ENCODE results near the gene IFT57. TPM values are rescaled to one million over a fixed set of nuclear protein-coding genes. Genes with fewer than 3 reads are reported as not detected.

IFT57 gene
- total RNA-seq, 2 experiments from 2014 or later: 21.0 to 28.0 TPM

DNA sequence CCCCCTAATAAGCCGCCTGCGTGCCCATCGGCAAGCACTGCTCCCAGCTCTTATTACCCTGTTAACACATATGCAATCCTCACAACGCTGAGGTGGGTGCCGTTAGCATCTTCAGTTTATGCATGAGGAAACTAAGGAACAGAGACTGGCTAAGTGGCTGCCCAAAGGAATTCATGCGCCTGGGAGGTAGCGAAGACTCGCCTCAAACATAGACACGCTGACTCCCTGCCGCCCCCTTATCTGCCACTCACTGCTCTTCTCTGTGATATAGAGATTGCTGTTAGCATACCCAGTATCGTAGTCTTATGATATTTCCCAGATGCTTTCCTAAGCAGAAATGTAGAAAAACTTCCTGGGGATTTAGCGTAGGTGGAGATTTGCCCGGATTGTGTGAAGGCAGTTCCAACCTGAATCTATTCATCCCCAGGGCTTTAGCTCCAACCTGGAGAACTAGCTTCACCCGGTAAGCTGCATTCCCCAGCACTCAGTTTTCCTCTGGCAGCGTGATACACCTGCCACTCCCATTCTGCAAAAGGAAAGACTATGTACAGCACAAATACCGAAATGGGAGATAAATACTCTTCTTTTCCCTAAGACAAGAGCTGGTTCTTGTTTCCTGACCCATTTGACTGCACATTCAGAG, 107.7 kb downstream of the IFT57 start:
- ChIA-PET CTCF (interaction anchor here (1.0 to 1.1 kb wide), 2 partner anchors 22 to 23 kb away, joined by 3 to 4 read pairs; no protein-coding TSS in a partner anchor), POLR2A (no interaction called here)
- DNase-seq: no peak
- peaks cover 1% of the 10 kb centered on the region for H3K27me3 Mint-ChIP-seq
- peaks cover 20% of the 10 kb centered on the region for H3K4me1 Mint-ChIP-seq
- no peak overlapping the region for H3K27ac Mint-ChIP-seq
- H3K9me3 Mint-ChIP-seq: peaks cover 2% of the 10 kb centered on the region
- no peak overlapping the region for H3K4me3 Mint-ChIP-seq
- no peaks in the 10 kb centered on the region for H3K36me3 Mint-ChIP-seq (ENCODE audit: low read depth)

DNA sequence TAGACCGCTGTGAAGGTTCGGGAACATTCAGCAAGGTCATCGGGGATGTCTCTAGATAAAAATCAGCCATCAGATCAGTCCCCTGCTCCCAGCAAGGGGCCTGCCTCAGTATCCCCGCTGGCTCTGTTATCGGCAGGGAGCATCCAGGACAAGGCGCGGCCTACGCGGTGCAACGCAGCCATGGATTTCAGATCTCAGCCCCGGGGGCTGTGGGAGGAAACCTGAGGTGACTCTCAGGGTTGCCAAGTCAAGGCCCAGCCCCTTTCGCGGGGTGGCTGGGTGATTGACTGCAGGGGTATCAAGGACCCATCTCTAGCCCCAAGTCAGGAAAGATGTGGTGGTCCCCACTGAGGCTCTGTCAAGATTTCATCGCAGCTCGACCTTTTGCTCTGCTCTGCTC, 108.2 kb downstream of the IFT57 start:
- H3K36me3 Mint-ChIP-seq (ENCODE audit: low read depth): no peaks in the 10 kb centered on the region
- H3K9me3 Mint-ChIP-seq: no peaks in the 10 kb centered on the region
- no peak overlapping the region for H3K4me3 Mint-ChIP-seq
- no peak for DNase-seq
- H3K27me3 Mint-ChIP-seq: peaks cover 1% of the 10 kb centered on the region
- H3K27ac Mint-ChIP-seq: no peak overlapping the region
- peaks cover 15% of the 10 kb centered on the region for H3K4me1 Mint-ChIP-seq
- POLR2A ChIA-PET: no interaction called here
- CTCF ChIA-PET: no interaction called here

DNA sequence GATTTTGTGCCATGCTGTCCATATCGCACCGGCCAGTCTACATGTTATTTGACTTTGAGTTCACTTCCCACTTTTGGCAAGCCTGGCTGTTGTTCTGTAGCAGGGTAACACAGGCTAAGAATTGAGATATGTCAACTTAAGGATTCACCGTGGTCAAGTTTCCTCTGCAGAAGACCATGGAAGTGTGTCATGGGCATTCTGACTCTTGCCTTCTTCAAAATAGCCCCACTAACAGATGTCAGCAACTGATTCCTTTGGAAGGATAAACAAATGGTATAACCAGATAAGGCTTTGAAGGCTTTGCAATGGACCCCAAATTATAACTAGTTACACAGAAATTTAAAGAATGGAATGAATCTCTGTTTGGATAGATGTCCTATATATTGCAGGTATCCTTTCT, 111.3 kb downstream of the IFT57 start:
- no peaks in the 10 kb centered on the region for H3K36me3 Mint-ChIP-seq (ENCODE audit: low read depth)
- no peak overlapping the region for H3K4me3 Mint-ChIP-seq
- peaks cover 1% of the 10 kb centered on the region for H3K27me3 Mint-ChIP-seq
- no peaks in the 10 kb centered on the region for H3K4me1 Mint-ChIP-seq
- ChIA-PET POLR2A (no interaction called here), CTCF (no interaction called here)
- DNase-seq: no peak
- no peaks in the 10 kb centered on the region for H3K9me3 Mint-ChIP-seq
- H3K27ac Mint-ChIP-seq: no peak overlapping the region

Other genes with a start within 250 kb of the IFT57 start
- 100 to 1,000 TPM; 153 to 161 TPM for gene CD47, start 131.4 kb downstream of the IFT57 start, total RNA-seq
- 10 to 100 TPM in 1 of 2 experiments, 1 to 10 TPM in 1; 9.5 to 11.6 TPM for gene HHLA2, start 74.1 kb upstream of the IFT57 start, total RNA-seq